Measurements from ENCODE around the gene PLXNA2.

DNA sequence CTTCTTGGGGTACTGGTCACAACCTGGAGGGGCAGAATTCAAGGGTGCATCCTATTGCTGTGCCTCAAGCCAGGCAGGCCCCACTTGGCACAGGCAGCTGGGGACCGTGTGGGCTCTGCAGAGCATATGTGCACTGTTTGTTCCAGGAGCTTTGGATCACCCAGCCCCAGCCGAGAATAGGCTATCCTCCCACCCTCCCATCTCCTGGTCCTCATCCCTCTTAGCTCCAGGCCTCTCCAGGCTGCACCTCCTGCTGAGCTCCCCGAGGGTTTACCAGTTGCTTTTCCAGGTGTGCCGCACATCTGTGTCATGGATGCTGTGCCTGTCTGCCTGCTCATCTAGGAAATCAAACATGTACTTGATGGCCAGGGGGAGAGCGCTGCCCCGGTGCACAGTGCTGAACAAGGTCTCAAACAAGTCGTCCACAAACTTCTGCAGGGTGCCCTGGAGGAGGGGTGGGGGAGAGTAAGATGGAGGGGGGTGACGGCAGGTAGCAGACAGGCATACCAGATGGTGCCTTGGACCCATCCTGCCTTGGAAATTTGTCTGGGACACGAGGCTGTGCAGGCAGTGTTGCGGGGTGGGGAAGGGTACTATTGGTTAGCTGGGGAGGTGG, 212.8 kb downstream of the PLXNA2 start:
- TF ChIP-seq, protein P1, sequence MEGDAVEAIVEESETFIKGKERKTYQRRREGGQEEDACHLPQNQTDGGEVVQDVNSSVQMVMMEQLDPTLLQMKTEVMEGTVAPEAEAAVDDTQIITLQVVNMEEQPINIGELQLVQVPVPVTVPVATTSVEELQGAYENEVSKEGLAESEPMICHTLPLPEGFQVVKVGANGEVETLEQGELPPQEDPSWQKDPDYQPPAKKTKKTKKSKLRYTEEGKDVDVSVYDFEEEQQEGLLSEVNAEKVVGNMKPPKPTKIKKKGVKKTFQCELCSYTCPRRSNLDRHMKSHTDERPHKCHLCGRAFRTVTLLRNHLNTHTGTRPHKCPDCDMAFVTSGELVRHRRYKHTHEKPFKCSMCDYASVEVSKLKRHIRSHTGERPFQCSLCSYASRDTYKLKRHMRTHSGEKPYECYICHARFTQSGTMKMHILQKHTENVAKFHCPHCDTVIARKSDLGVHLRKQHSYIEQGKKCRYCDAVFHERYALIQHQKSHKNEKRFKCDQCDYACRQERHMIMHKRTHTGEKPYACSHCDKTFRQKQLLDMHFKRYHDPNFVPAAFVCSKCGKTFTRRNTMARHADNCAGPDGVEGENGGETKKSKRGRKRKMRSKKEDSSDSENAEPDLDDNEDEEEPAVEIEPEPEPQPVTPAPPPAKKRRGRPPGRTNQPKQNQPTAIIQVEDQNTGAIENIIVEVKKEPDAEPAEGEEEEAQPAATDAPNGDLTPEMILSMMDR (IDR thresholded peaks at IDR 0.05; ENCODE audit: low read depth, low read length), result no peak
- no peak for TF ChIP-seq EZH2phosphoT487 (IDR thresholded peaks at IDR 0.05; ENCODE audit: low read depth)
